Measurements from ENCODE around the gene CACNA1G. TPM values are rescaled to one million over a fixed set of nuclear protein-coding genes. Genes with fewer than 3 reads are reported as not detected.
A peak's percentile ranks its signal among the peaks of the same experiment; 100 is the strongest.

Gene CACNA1G
- total RNA-seq, 4 donors from 2014 or later: 0.11 to 0.38 (median 0.13) TPM; not detected in 1

- no peaks in the 10 kb centered on the region for H3K9me3 ChIP-seq
- 80 to 98% methylated on average over 6 to 7 of the region's 9 CpGs for WGBS, 2 donors
- no peak for DNase-seq
- H3K27me3 ChIP-seq: peaks cover 0 to 96% (median 0%) of the 10 kb centered on the region in 4 donors
- H3K4me1 ChIP-seq: peaks cover 11 to 39% (median 18%) of the 10 kb centered on the region in 3 donors
- TF ChIP-seq POLR2A (IDR thresholded peaks at IDR 0.05) (no peak), CTCF (IDR thresholded peaks at IDR 0.05) (no peak)
- H3K4me3 ChIP-seq: no peak overlapping the region
- H3K36me3 ChIP-seq: no peaks in the 10 kb centered on the region
- no peak overlapping the region for H3K27ac ChIP-seq
- intact Hi-C loops (cut with DNase I): loop anchor here (5.0 kb wide), 1 partner anchor 50 kb away; no protein-coding TSS in a partner anchor
These were observed 71.5 kb downstream of the CACNA1G start for GRCh38 chr17:50631908-50632571.

- intact Hi-C loops (cut with DNase I): loop anchor here (5.0 kb wide), 1 partner anchor 50 kb away; no protein-coding TSS in a partner anchor
- H3K9me3 ChIP-seq: no peaks in the 10 kb centered on the region
- no peak overlapping the region for H3K27ac ChIP-seq
- H3K36me3 ChIP-seq: no peaks in the 10 kb centered on the region
- 86 to 87% methylated on average over 5 of the region's 5 CpGs for WGBS, 2 donors
- DNase-seq: no peak
- TF ChIP-seq POLR2A (IDR thresholded peaks at IDR 0.05) (no peak), CTCF (IDR thresholded peaks at IDR 0.05) (no peak)
- peaks cover 17 to 45% (median 18%) of the 10 kb centered on the region in 3 donors for H3K4me1 ChIP-seq
- peaks cover 0 to 92% (median 0%) of the 10 kb centered on the region in 4 donors for H3K27me3 ChIP-seq
- H3K4me3 ChIP-seq: no peak overlapping the region
These were observed 72.1 kb downstream of the CACNA1G start for GRCh38 chr17:50632637-50633036.

GRCh38 chr17:50633683-50634082, 73.2 kb downstream of the CACNA1G start:
- no peak overlapping the region for H3K27ac ChIP-seq

GRCh38 chr17:50634224-50634914, 73.9 kb downstream of the CACNA1G start, which contains the start of gene ABCC3:
TSS of gene ABCC3 (plus strand) at chr17:50634881. CDS start at chr17:50634937, 56 bp downstream.
- Histone ChIP-seq H3K36me3 (no peaks in the 10 kb centered on the region), H3K4me3 (peak within 1 kb of the TSS; percentile 59 to 79 (median 77)), H3K27ac (peak within 1 kb of the TSS; percentile 35 to 84 (median 81)), H3K27me3 (peaks cover 0 to 85% (median 0%) of the 10 kb centered on the region in 4 donors), H3K9me3 (no peaks in the 10 kb centered on the region), H3K4me1 (peaks cover 28 to 63% (median 29%) of the 10 kb centered on the region in 3 donors)
- intact Hi-C loops (cut with DNase I): loop anchor here (5.0 kb wide), 1 partner anchor 48 kb away; no protein-coding TSS in a partner anchor
- no peak for DNase-seq
- 20 to 30% methylated on average over 1 to 18 of the region's 48 CpGs for WGBS, 2 donors
- TF ChIP-seq CTCF (IDR thresholded peaks at IDR 0.05) (no peak), POLR2A (IDR thresholded peaks at IDR 0.05) (peak in 3 of 4 donors; percentile 35 to 62 (median 45))

More at GRCh38 chr17:50633683-50634082, 73.2 kb downstream of the CACNA1G start:
- WGBS, 2 donors: 91 to 93% methylated on average over 8 to 9 of the region's 9 CpGs
- TF ChIP-seq CTCF (IDR thresholded peaks at IDR 0.05): no peak
- TF ChIP-seq POLR2A (IDR thresholded peaks at IDR 0.05): no peak
- intact Hi-C loops (cut with DNase I): loop anchor here (5.0 kb wide), 1 partner anchor 49 kb away; no protein-coding TSS in a partner anchor
- Histone ChIP-seq H3K4me1 (peaks cover 21 to 56% (median 23%) of the 10 kb centered on the region in 3 donors), H3K36me3 (no peaks in the 10 kb centered on the region), H3K9me3 (no peaks in the 10 kb centered on the region), H3K27me3 (peaks cover 0 to 91% (median 0%) of the 10 kb centered on the region in 4 donors), H3K4me3 (no peak overlapping the region)
- DNase-seq: no peak

Data from esophagus squamous epithelium (tissue), 5 donors.